Measurements from ENCODE around the gene EIF3J. TPM values are rescaled to one million over a fixed set of nuclear protein-coding genes. Genes with fewer than 3 reads are reported as not detected.
A peak's percentile ranks its signal among the peaks of the same experiment; 100 is the strongest.
"Not testable (repeated sequence)": the region's sequence is repeated elsewhere in the genome, so short reads cannot be mapped to it uniquely, and the experiment has no call there.

Gene EIF3J
- total RNA-seq, 1 donor from 2014 or later, result 35.0 TPM

DNA sequence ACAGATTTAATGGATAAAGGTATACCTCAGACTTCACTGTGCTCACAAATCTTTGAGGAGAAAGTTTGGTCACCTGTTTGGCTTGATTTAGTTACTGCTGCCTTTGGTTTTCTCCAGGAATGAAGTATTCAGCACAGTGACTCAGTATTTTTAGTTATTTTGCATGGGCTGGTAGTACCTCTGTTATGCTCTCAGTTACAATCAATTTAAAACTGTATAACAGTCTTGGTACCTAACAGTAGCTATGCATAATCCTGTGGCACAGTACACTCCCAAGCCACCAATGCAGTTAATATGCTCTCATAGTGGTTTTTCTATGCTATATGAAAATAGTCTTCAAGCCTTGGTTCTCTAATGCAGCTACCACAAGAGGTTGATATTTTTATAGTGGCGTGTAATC lies 11.9 kb upstream of the EIF3J start:
- Histone ChIP-seq H3K27me3 (ENCODE audit: control insufficient read depth in 3 of 3, insufficient read depth in 3 of 3, low read length in 3 of 3) (no peaks in the 10 kb centered on the region), H3K27ac (ENCODE audit: low read depth, low read length) (no peak overlapping the region), H3K9ac (ENCODE audit: low read depth in 1 of 3, low read length in 3 of 3) (no peak overlapping the region), H3K36me3 (ENCODE audit: control insufficient read depth in 3 of 3, insufficient read depth in 3 of 3, low read length in 3 of 3) (peaks cover 7 to 27% (median 7%) of the 10 kb centered on the region in 3 donors), H3K4me1 (ENCODE audit: control insufficient read depth in 3 of 3, insufficient read depth in 3 of 3, low read length in 3 of 3) (no peaks in the 10 kb centered on the region), H3K4me3 (ENCODE audit: low read length in 3 of 3) (no peak overlapping the region), H3K9me3 (ENCODE audit: control insufficient read depth in 3 of 3, low read length in 3 of 3) (no peaks in the 10 kb centered on the region)

DNA sequence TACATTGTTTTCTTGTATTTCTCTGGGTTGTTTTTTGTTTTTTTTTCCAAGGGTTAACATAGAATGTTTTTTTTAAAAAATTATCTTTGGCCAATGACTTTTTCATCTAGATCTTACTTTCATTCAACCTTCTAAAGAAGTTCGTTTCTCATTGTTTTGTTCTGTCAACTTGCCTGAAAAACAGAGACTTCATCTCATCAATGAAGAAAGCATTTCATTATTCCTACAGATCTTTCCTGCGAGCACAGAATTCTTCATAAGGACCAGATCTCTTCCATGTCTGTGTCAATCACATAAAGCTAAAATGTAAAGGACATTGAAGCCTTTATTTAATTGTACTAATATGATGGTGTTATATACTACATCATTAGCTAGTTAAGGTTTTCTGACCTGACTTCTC lies 9.7 kb upstream of the EIF3J start:
- Histone ChIP-seq H3K4me3 (ENCODE audit: low read length in 3 of 3) (no peak overlapping the region), H3K9me3 (ENCODE audit: control insufficient read depth in 3 of 3, low read length in 3 of 3) (no peaks in the 10 kb centered on the region), H3K9ac (ENCODE audit: low read depth in 1 of 3, low read length in 3 of 3) (no peak overlapping the region), H3K36me3 (ENCODE audit: control insufficient read depth in 3 of 3, insufficient read depth in 3 of 3, low read length in 3 of 3) (peaks cover 2 to 15% (median 10%) of the 10 kb centered on the region in 3 donors), H3K4me1 (ENCODE audit: control insufficient read depth in 3 of 3, insufficient read depth in 3 of 3, low read length in 3 of 3) (no peaks in the 10 kb centered on the region), H3K27ac (ENCODE audit: low read depth, low read length) (no peak overlapping the region), H3K27me3 (ENCODE audit: control insufficient read depth in 3 of 3, insufficient read depth in 3 of 3, low read length in 3 of 3) (no peaks in the 10 kb centered on the region)

DNA sequence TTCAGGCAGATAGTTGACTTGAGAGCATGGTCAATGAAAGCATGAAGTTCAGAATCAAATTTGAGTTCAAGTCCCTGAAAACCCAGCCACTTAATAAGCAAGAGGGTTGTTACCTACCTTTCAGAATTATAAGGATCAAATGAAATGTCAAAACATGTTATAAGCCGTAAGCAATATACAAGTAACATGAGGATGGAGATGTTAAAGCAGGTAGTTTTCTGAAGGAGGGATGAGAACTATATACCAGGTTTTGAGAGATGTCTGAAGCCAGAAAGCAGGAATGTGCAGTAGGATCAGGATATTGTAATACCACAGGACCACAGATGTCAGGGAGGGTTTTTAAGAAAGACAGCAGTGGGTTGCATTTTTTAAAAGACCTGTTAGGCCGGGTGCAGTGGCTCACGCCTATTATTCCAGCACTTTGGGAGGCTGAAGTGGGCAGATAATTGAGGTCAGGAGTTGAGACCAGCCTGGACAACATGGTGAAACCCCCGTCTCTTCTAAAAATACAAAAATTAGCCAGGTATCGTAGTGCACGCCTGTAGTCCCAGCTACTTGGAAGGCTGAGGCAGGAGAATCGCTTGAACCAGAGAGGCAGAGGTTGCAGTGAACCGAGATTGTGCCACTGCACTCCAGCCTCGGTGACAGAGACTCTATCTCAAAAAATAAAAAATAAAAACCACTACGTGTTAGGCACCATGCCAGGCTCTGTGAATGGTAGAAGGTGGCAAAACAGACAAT lies 6.9 kb upstream of the EIF3J start:
- no peak overlapping the region for H3K27ac ChIP-seq (ENCODE audit: low read depth, low read length)
- H3K9me3 ChIP-seq (ENCODE audit: control insufficient read depth in 3 of 3, low read length in 3 of 3), result no peaks in the 10 kb centered on the region
- peaks cover 0 to 6% (median 6%) of the 10 kb centered on the region in 3 donors for H3K36me3 ChIP-seq (ENCODE audit: control insufficient read depth in 3 of 3, insufficient read depth in 3 of 3, low read length in 3 of 3)
- no peak overlapping the region for H3K9ac ChIP-seq (ENCODE audit: low read depth in 1 of 3, low read length in 3 of 3)
- peaks cover 0 to 2% (median under 1%) of the 10 kb centered on the region in 3 donors for H3K4me1 ChIP-seq (ENCODE audit: control insufficient read depth in 3 of 3, insufficient read depth in 3 of 3, low read length in 3 of 3)
- H3K4me3 ChIP-seq (ENCODE audit: low read length in 3 of 3), result no peak overlapping the region
- no peaks in the 10 kb centered on the region for H3K27me3 ChIP-seq (ENCODE audit: control insufficient read depth in 3 of 3, insufficient read depth in 3 of 3, low read length in 3 of 3)

DNA sequence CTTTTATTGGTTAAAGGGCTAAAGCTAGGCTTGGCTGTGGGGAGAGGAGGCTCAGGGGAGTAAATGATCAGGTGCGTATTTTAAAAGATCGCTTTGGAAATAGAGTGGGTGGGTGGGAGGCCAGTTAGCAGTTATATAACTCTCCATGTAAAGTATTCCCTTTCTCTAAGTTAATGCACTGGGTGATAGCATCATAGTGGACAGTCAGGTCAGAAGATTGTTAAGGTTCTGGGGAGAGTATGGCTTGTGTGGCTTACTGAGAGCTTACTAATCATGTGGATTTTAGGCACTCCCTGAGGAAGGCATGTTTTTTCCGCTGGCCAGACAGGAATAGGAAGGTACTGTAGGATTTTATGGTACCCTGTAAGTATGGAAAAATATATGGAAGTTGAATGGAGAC lies 6.3 kb upstream of the EIF3J start:
- Histone ChIP-seq H3K36me3 (ENCODE audit: control insufficient read depth in 3 of 3, insufficient read depth in 3 of 3, low read length in 3 of 3) (peaks cover 0 to 7% (median 3%) of the 10 kb centered on the region in 3 donors), H3K9me3 (ENCODE audit: control insufficient read depth in 3 of 3, low read length in 3 of 3) (no peaks in the 10 kb centered on the region), H3K4me3 (ENCODE audit: low read length in 3 of 3) (no peak overlapping the region), H3K4me1 (ENCODE audit: control insufficient read depth in 3 of 3, insufficient read depth in 3 of 3, low read length in 3 of 3) (peaks cover 1 to 6% (median 5%) of the 10 kb centered on the region in 3 donors), H3K9ac (ENCODE audit: low read depth in 1 of 3, low read length in 3 of 3) (no peak overlapping the region), H3K27ac (ENCODE audit: low read depth, low read length) (no peak overlapping the region), H3K27me3 (ENCODE audit: control insufficient read depth in 3 of 3, insufficient read depth in 3 of 3, low read length in 3 of 3) (no peaks in the 10 kb centered on the region)

DNA sequence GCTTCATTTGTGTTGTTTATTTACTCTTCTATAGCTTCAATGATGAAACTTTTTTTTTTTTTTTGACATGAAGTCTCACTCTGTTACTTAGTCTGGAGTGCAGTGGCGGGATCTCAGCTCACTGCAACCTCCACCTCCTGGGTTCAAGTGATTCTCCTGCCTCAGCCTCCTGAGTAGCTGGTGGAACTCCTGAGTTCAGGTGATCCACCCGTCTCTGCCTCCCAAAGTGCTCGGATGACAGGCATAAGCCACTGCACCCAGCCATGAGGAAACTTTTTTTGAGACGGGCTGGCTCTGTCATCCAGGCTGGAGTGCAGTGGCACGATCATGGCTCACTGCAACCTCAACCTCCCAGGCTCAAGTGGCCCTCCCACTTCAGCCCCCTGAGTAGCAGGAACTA lies 4.7 kb upstream of the EIF3J start:
- H3K9me3 ChIP-seq (ENCODE audit: control insufficient read depth in 3 of 3, low read length in 3 of 3); H3K4me3 ChIP-seq (ENCODE audit: low read length in 3 of 3); H3K9ac ChIP-seq (ENCODE audit: low read depth in 1 of 3, low read length in 3 of 3); H3K27ac ChIP-seq (ENCODE audit: low read depth, low read length); H3K36me3 ChIP-seq (ENCODE audit: control insufficient read depth in 3 of 3, insufficient read depth in 3 of 3, low read length in 3 of 3); H3K27me3 ChIP-seq (ENCODE audit: control insufficient read depth in 3 of 3, insufficient read depth in 3 of 3, low read length in 3 of 3): not testable (repeated sequence)
- H3K4me1 ChIP-seq (ENCODE audit: control insufficient read depth in 3 of 3, insufficient read depth in 3 of 3, low read length in 3 of 3), result peaks cover 7 to 16% (median 11%) of the 10 kb centered on the region in 3 donors

DNA sequence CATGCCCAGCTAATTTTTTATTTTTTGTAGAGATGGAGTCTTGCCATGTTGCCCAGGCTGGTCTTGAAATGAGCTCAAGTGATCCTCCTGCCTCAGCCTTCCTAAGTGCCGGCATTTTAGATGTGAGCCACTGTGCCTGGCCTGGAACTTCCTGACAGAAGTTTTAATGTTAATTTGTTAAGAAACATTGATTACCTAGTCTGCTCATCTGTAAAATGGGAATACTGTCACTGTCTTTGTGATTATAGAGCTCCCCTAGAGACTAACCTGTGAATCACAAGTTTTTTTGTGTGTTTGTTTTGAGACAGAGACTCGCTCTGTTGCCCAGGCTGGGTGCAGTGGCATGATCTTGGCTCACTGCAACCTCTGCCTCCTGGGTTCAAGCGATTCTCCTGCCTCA lies 4.3 kb upstream of the EIF3J start:
- Histone ChIP-seq H3K27ac (ENCODE audit: low read depth, low read length) (no peak overlapping the region), H3K27me3 (ENCODE audit: control insufficient read depth in 3 of 3, insufficient read depth in 3 of 3, low read length in 3 of 3) (no peaks in the 10 kb centered on the region), H3K4me1 (ENCODE audit: control insufficient read depth in 3 of 3, insufficient read depth in 3 of 3, low read length in 3 of 3) (peaks cover 8 to 18% (median 11%) of the 10 kb centered on the region in 3 donors), H3K9ac (ENCODE audit: low read depth in 1 of 3, low read length in 3 of 3) (no peak overlapping the region), H3K4me3 (ENCODE audit: low read length in 3 of 3) (no peak overlapping the region), H3K9me3 (ENCODE audit: control insufficient read depth in 3 of 3, low read length in 3 of 3) (no peaks in the 10 kb centered on the region), H3K36me3 (ENCODE audit: control insufficient read depth in 3 of 3, insufficient read depth in 3 of 3, low read length in 3 of 3) (peaks cover 0 to 7% (median 3%) of the 10 kb centered on the region in 3 donors)

DNA sequence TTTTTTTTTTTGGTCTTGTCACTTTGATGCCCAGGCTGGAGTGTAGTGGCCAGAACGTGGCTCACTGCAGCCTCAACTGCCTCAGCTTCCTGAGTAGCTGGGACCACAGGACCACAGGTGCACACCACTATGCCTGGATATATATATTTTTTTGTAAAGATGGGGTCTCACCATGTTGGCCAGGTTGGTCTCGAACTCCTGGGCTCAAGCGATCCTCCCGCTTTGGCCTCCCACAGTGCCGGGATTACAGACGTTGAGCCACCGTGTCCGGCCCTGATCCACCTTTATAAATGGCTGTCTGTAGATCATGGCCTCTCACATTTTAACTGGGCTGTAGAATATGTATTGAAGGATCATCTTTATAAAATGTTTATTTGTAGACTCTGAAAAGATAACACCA lies 1.9 kb upstream of the EIF3J start:
- peak overlapping the region in 1 of 3 donors; percentile 14 for H3K4me3 ChIP-seq (ENCODE audit: low read length in 3 of 3)
- H3K9ac ChIP-seq (ENCODE audit: low read depth in 1 of 3, low read length in 3 of 3), result peak overlapping the region in 1 of 3 donors; percentile 51
- peaks cover 0 to 7% (median 6%) of the 10 kb centered on the region in 3 donors for H3K36me3 ChIP-seq (ENCODE audit: control insufficient read depth in 3 of 3, insufficient read depth in 3 of 3, low read length in 3 of 3)
- no peak overlapping the region for H3K27ac ChIP-seq (ENCODE audit: low read depth, low read length)
- peaks cover 14 to 29% (median 19%) of the 10 kb centered on the region in 3 donors for H3K4me1 ChIP-seq (ENCODE audit: control insufficient read depth in 3 of 3, insufficient read depth in 3 of 3, low read length in 3 of 3)
- H3K9me3 ChIP-seq (ENCODE audit: control insufficient read depth in 3 of 3, low read length in 3 of 3), result no peaks in the 10 kb centered on the region
- H3K27me3 ChIP-seq (ENCODE audit: control insufficient read depth in 3 of 3, insufficient read depth in 3 of 3, low read length in 3 of 3), result no peaks in the 10 kb centered on the region

DNA sequence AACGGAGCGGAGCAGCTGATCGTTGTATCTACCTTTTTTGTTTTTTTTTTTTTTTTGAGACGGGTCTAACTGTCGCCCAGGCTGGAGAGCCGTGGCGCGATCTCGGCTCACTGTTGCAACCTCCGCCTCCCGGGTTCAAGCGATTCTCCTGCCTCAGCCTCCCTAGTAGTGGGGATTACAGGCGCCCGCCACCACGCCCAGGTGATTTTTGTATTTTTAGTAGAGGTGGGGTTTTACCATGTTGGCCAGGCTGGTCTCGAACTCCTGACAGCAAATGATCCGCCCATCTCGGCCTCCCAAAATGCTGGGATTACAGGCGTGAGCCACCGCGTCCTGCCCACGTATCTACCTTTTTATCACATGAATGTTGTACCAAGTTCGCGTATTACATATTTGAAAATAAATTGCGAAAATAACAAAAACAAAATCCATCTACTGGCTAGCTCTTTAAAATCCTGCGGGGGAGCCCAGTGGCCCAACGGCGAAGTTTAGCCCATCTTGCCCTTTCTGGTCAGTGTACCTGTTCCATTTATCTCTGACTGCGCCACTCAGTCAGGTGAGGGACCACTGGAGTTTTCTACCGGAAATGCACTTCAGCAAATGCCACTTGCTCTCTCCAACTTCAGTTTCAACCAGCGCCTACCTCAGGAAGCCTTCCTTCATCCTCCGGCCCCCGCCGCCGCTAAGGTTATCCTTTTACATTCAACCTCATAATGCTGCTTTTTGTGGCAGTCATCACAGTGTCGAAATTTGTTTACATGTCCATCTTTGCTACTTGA lies 1.2 kb upstream of the EIF3J start:
- Histone ChIP-seq H3K36me3 (ENCODE audit: control insufficient read depth in 3 of 3, insufficient read depth in 3 of 3, low read length in 3 of 3) (peaks cover 0 to 6% (median 4%) of the 10 kb centered on the region in 3 donors), H3K27me3 (ENCODE audit: control insufficient read depth in 3 of 3, insufficient read depth in 3 of 3, low read length in 3 of 3) (no peaks in the 10 kb centered on the region), H3K9me3 (ENCODE audit: control insufficient read depth in 3 of 3, low read length in 3 of 3) (no peaks in the 10 kb centered on the region), H3K4me3 (ENCODE audit: low read length in 3 of 3) (peak overlapping the region; percentile 85 to 95 (median 93)), H3K27ac (ENCODE audit: low read depth, low read length) (peak overlapping the region; percentile 94), H3K9ac (ENCODE audit: low read depth in 1 of 3, low read length in 3 of 3) (peak overlapping the region; percentile 85 to 95 (median 91)), H3K4me1 (ENCODE audit: control insufficient read depth in 3 of 3, insufficient read depth in 3 of 3, low read length in 3 of 3) (peaks cover 14 to 29% (median 19%) of the 10 kb centered on the region in 3 donors)

DNA sequence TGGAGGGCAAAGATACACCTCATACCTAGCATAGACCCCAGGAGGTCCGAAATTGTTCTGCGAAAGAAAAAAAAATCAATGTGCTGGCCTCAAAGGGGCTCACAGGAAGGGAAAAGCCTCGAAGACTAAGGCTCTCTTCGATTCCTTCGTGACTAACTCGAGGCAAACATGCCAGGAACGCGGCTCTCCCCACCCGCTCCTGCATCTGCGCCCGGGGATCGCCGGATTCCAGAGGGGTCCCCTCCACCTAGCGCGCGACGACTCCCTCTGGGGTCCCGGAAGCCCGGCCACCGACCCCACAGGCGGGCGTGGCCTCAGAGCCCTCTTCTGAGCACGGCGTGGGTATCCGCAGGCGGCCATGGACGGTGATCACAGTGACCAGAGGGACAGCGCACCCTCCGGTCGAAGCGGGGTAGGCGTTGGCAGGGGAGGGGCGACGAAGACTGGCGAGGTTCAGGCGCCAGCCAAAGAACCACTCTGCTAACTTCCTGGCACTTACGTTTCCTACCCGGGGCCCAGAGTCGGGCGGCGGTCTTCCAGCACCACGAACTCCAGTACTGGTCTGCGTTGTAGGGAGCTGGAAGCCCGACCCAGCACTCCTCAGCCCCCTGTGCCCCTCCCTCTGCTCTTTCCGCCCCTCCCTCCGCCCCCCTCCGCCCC lies 515 bp upstream of the EIF3J start:
- H3K27me3 ChIP-seq (ENCODE audit: control insufficient read depth in 3 of 3, insufficient read depth in 3 of 3, low read length in 3 of 3), result no peaks in the 10 kb centered on the region
- no peaks in the 10 kb centered on the region for H3K9me3 ChIP-seq (ENCODE audit: control insufficient read depth in 3 of 3, low read length in 3 of 3)
- peak overlapping the region; percentile 85 to 95 (median 91) for H3K9ac ChIP-seq (ENCODE audit: low read depth in 1 of 3, low read length in 3 of 3)
- H3K36me3 ChIP-seq (ENCODE audit: control insufficient read depth in 3 of 3, insufficient read depth in 3 of 3, low read length in 3 of 3), result peaks cover 0 to 11% (median 4%) of the 10 kb centered on the region in 3 donors
- H3K4me1 ChIP-seq (ENCODE audit: control insufficient read depth in 3 of 3, insufficient read depth in 3 of 3, low read length in 3 of 3), result peaks cover 14 to 35% (median 23%) of the 10 kb centered on the region in 3 donors
- H3K4me3 ChIP-seq (ENCODE audit: low read length in 3 of 3), result peak overlapping the region; percentile 85 to 95 (median 93)
- peak overlapping the region; percentile 94 for H3K27ac ChIP-seq (ENCODE audit: low read depth, low read length)
